HepG2 (cell line): ENCODE measurements around the gene RPS2. TPM values are rescaled to one million over a fixed set of nuclear protein-coding genes. Genes with fewer than 3 reads are reported as not detected.

Experiments
- CEBPG ChIP-seq: IDR thresholded peaks from 2 replicates; pipeline ENCODE4 v1.6.1; 2016
- CREM ChIP-seq, 2 experiments: sonication (generic) in 1 of 2; formaldehyde crosslinking in 1 of 2; IDR thresholded peaks; 2 replicates each; pipeline versions ENCODE4 v1.4.0 to v1.6.1; 2016 to 2020; ENCODE audit warnings: antibody characterized with exemption in 1 of 2, mild to moderate bottlenecking in 1 of 2, missing genetic modification reagents in 1 of 2
- ETV6 ChIP-seq: sonication (generic); formaldehyde crosslinking; conservative IDR thresholded peaks from 2 replicates; pipeline ENCODE4 v1.4.0; 2020; ENCODE audit warnings: missing genetic modification reagents
- EZH2 ChIP-seq: conservative IDR thresholded peaks from 2 replicates; pipeline ENCODE4 v1.6.1; 2012; ENCODE audit warnings: mild to moderate bottlenecking, low read depth, low read length, moderate library complexity
- HNF4G ChIP-seq, 2 experiments: sonication (generic) in 1 of 2; formaldehyde crosslinking in 1 of 2; IDR thresholded peaks; 2 replicates each; pipeline versions ENCODE4 v1.4.0 to v1.6.1; 2011 to 2020; ENCODE audit warnings: borderline replicate concordance in 2 of 2, low read depth in 2 of 2, mild to moderate bottlenecking in 2 of 2, low read length in 1 of 2, missing genetic modification reagents in 1 of 2, moderate library complexity in 1 of 2
- HNRNPK ChIP-seq: fragments of 200-400 bp; formaldehyde crosslinking; IDR thresholded peaks from 2 replicates; pipeline ENCODE4 v1.6.1; 2018; ENCODE audit warnings: low read length, low read depth, moderate library complexity, mild to moderate bottlenecking; ENCODE audit not compliant: poor library complexity, severe bottlenecking
- HNRNPL ChIP-seq: fragments of 200-400 bp; formaldehyde crosslinking; IDR thresholded peaks from 2 replicates; pipeline ENCODE4 v1.6.1; 2017; ENCODE audit warnings: mild to moderate bottlenecking, low read depth, low read length
- HOXA3 ChIP-seq: sonication (generic); formaldehyde crosslinking; IDR thresholded peaks from 2 replicates; pipeline ENCODE4 v1.5.0; 2020; ENCODE audit warnings: missing genetic modification reagents
- HOXA9 ChIP-seq: sonication (generic); formaldehyde crosslinking; IDR thresholded peaks from 2 replicates; pipeline ENCODE4 v1.8.1; 2022; ENCODE audit warnings: missing genetic modification reagents, mild to moderate bottlenecking, moderate library complexity, borderline replicate concordance
- LRRFIP1 ChIP-seq: sonication (generic); formaldehyde crosslinking; conservative IDR thresholded peaks from 2 replicates; pipeline ENCODE4 v1.4.0; 2020; ENCODE audit warnings: missing genetic modification reagents
- MIXL1 ChIP-seq: IDR thresholded peaks from 2 replicates; pipeline ENCODE4 v1.6.1; 2016
- NFIB ChIP-seq: sonication (generic); formaldehyde crosslinking; IDR thresholded peaks from 2 replicates; pipeline ENCODE4 v1.9.0; 2021; ENCODE audit warnings: missing genetic modification reagents, mild to moderate bottlenecking, borderline replicate concordance
- NPAS2 ChIP-seq: sonication (generic); formaldehyde crosslinking; IDR thresholded peaks from 2 replicates; pipeline ENCODE4 v1.8.0; 2022; ENCODE audit warnings: mild to moderate bottlenecking, missing genetic modification reagents, borderline replicate concordance
- PCBP1 ChIP-seq: fragments of 200-400 bp; formaldehyde crosslinking; IDR thresholded peaks from 2 replicates; pipeline ENCODE4 v1.6.1; 2017; ENCODE audit warnings: mild to moderate bottlenecking, low read depth, low read length, borderline replicate concordance
- TCF7L2 ChIP-seq: IDR thresholded peaks from 2 replicates; pipeline ENCODE4 v1.6.1; 2011; ENCODE audit warnings: mild to moderate bottlenecking, low read depth, low read length, moderate library complexity
- THAP11 ChIP-seq: IDR thresholded peaks from 2 replicates; pipeline ENCODE4 v1.6.1; 2016; ENCODE audit warnings: missing biosample characterization, missing genetic modification reagents
- WIZ ChIP-seq: sonication (generic); formaldehyde crosslinking; IDR thresholded peaks from 2 replicates; pipeline ENCODE4 v1.5.1; 2020; ENCODE audit warnings: mild to moderate bottlenecking, missing genetic modification reagents
- ZNF205 ChIP-seq: IDR thresholded peaks from 2 replicates; pipeline ENCODE4 v1.6.1; 2018; ENCODE audit warnings: missing biosample characterization, missing genetic modification reagents
- ZNF225 ChIP-seq: sonication (generic); formaldehyde crosslinking; IDR thresholded peaks from 2 replicates; pipeline ENCODE4 v1.4.0; 2020; ENCODE audit warnings: mild to moderate bottlenecking, missing genetic modification reagents
- ZNF235 ChIP-seq: sonication (generic); formaldehyde crosslinking; IDR thresholded peaks from 2 replicates; pipeline ENCODE4 v1.8.1; 2023; ENCODE audit warnings: mild to moderate bottlenecking, missing genetic modification reagents, borderline replicate concordance
- ZNF672 ChIP-seq: sonication (generic); formaldehyde crosslinking; IDR thresholded peaks from 2 replicates; pipeline ENCODE4 v1.8.1; 2022; ENCODE audit warnings: missing genetic modification reagents
- polyA plus RNA-seq, 8 experiments: library from polyadenylated mRNA; depleted of rRNA in 3 of 8; stranded (reverse) in 7 of 8; unstranded in 1 of 8; fragments of >200 nt; fragmentation: Illumina TruSeq in 4 of 8; extraction: Trizol in 4 of 8; gene quantifications; 2 replicates each; pipeline versions ENCODE4 v1.2.1 to v1.2.3, GENCODE V29; 2011 to 2016; ENCODE audit warnings: low read depth in 4 of 8, missing spikeins in 1 of 8, mixed read lengths in 1 of 8; ENCODE audit not compliant: insufficient read depth in 1 of 8
- total RNA-seq, 5 experiments: library from RNA; depleted of rRNA; stranded (reverse); fragments of >200 nt; fragmentation: Illumina TruSeq; extraction: Trizol; gene quantifications; 2 replicates each; pipeline ENCODE4 v1.2.3, GENCODE V29; 2016; ENCODE audit warnings: low read depth in 1 of 5
- TF ChIP-seq, protein P1 (sequence below): sonication (generic); formaldehyde crosslinking; IDR thresholded peaks from 2 replicates; pipeline ENCODE4 v1.4.0; 2020; ENCODE audit warnings: missing genetic modification reagents
- TF ChIP-seq, protein P2 (sequence below): sonication (generic); formaldehyde crosslinking; IDR thresholded peaks from 2 replicates; pipeline ENCODE4 v1.4.0; 2020; ENCODE audit warnings: missing genetic modification reagents

RPS2 gene
- total and polyA plus RNA-seq, 2 of the 13 experiments (the other 11 are each of a cell fraction or from before 2014, with no cell fraction given), result 1,908 to 4,514 TPM

GRCh38 chr16:1971796-1972489, 7.3 kb upstream of the RPS2 start, which contains the start of gene TBL3 (continued):
- 0 out of 2 replicates have a peak, but pooled peaks have one; percentile 45 for TF ChIP-seq WIZ (CRISPR knock-in tag)
- TF ChIP-seq NFIB (CRISPR knock-in tag), result no peak
- TF ChIP-seq EZH2, result no peak
- TF ChIP-seq ZNF235 (CRISPR knock-in tag), result peak; percentile 39; the same call in 1 of the 2 replicates
- TF ChIP-seq CEBPG (CRISPR knock-in tag), result peak; percentile 54
- TF ChIP-seq LRRFIP1 (CRISPR knock-in tag), result 0 out of 2 replicates have a peak, but pooled peaks have one; percentile 33
- TF ChIP-seq HNRNPL, result peak; percentile 67; the same call in 1 of the 2 replicates
- TF ChIP-seq, protein P1, sequence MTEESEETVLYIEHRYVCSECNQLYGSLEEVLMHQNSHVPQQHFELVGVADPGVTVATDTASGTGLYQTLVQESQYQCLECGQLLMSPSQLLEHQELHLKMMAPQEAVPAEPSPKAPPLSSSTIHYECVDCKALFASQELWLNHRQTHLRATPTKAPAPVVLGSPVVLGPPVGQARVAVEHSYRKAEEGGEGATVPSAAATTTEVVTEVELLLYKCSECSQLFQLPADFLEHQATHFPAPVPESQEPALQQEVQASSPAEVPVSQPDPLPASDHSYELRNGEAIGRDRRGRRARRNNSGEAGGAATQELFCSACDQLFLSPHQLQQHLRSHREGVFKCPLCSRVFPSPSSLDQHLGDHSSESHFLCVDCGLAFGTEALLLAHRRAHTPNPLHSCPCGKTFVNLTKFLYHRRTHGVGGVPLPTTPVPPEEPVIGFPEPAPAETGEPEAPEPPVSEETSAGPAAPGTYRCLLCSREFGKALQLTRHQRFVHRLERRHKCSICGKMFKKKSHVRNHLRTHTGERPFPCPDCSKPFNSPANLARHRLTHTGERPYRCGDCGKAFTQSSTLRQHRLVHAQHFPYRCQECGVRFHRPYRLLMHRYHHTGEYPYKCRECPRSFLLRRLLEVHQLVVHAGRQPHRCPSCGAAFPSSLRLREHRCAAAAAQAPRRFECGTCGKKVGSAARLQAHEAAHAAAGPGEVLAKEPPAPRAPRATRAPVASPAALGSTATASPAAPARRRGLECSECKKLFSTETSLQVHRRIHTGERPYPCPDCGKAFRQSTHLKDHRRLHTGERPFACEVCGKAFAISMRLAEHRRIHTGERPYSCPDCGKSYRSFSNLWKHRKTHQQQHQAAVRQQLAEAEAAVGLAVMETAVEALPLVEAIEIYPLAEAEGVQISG (CRISPR knock-in tag), result peak; percentile 97
- peak; percentile 98 for TF ChIP-seq THAP11 (CRISPR knock-in tag)
- peak; percentile 74; the same call in 1 of the 2 replicates for TF ChIP-seq HOXA9
- peak; percentile 30; the same call in 1 of the 2 replicates for TF ChIP-seq ZNF225 (CRISPR knock-in tag)
- peak; percentile 55; the same call in 1 of the 2 replicates for TF ChIP-seq ETV6
- no peak for TF ChIP-seq HNRNPK
- TF ChIP-seq ZNF205 (CRISPR knock-in tag), result peak; percentile 89; the same call in 1 of the 2 replicates
- no peak for TF ChIP-seq NPAS2
- peak; percentile 64 for TF ChIP-seq MIXL1 (CRISPR knock-in tag)
- no peak for TF ChIP-seq HNF4G (IDR thresholded peaks at IDR 0.05; ENCODE audit: borderline replicate concordance, low read depth, low read length)
- peak; percentile 36; the same call in 1 of the 2 replicates for TF ChIP-seq HNF4G (CRISPR knock-in tag; IDR thresholded peaks at IDR 0.05; ENCODE audit: borderline replicate concordance, low read depth)
- TF ChIP-seq TCF7L2, result no peak
- TF ChIP-seq HOXA3 (CRISPR knock-in tag), result peak; percentile 100
- TF ChIP-seq ZNF672 (CRISPR knock-in tag), result no peak
- no peak for TF ChIP-seq PCBP1
- TF ChIP-seq, protein P2, sequence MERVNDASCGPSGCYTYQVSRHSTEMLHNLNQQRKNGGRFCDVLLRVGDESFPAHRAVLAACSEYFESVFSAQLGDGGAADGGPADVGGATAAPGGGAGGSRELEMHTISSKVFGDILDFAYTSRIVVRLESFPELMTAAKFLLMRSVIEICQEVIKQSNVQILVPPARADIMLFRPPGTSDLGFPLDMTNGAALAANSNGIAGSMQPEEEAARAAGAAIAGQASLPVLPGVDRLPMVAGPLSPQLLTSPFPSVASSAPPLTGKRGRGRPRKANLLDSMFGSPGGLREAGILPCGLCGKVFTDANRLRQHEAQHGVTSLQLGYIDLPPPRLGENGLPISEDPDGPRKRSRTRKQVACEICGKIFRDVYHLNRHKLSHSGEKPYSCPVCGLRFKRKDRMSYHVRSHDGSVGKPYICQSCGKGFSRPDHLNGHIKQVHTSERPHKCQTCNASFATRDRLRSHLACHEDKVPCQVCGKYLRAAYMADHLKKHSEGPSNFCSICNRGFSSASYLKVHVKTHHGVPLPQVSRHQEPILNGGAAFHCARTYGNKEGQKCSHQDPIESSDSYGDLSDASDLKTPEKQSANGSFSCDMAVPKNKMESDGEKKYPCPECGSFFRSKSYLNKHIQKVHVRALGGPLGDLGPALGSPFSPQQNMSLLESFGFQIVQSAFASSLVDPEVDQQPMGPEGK (CRISPR knock-in tag), result peak; percentile 83
- peak; percentile 99 for TF ChIP-seq CREM (IDR thresholded peaks at IDR 0.05)
- peak; percentile 100 for TF ChIP-seq CREM (CRISPR knock-in tag; IDR thresholded peaks at IDR 0.05)
